Panc1 (cell line): ENCODE data around the gene TNRC6C.

Experiments
- POLR2AphosphoS5 ChIP-seq: IDR thresholded peaks from 2 replicates; pipeline ENCODE4 v1.6.1; 2012; ENCODE audit warnings: mild to moderate bottlenecking, low read depth, low read length, moderate library complexity
- SIN3A ChIP-seq: IDR thresholded peaks from 2 replicates; pipeline ENCODE4 v1.6.1; 2012; ENCODE audit warnings: low read depth, mild to moderate bottlenecking, low read length, moderate library complexity, borderline replicate concordance; ENCODE audit not compliant: insufficient read depth
- TF ChIP-seq, protein P1 (sequence below), 2 experiments: IDR thresholded peaks; 2 replicates each; pipeline ENCODE4 v1.6.1; 2011 to 2012; ENCODE audit warnings: low read depth in 2 of 2, control low read depth in 1 of 2, low read length in 1 of 2, mild to moderate bottlenecking in 1 of 2, moderate library complexity in 1 of 2; ENCODE audit not compliant: insufficient read depth in 1 of 2
- TF ChIP-seq, protein P2 (sequence below): fragments of 450-650 bp; IDR thresholded peaks from 2 replicates; pipeline ENCODE4 v1.5.1; 2017; ENCODE audit warnings: mild to moderate bottlenecking

DNA sequence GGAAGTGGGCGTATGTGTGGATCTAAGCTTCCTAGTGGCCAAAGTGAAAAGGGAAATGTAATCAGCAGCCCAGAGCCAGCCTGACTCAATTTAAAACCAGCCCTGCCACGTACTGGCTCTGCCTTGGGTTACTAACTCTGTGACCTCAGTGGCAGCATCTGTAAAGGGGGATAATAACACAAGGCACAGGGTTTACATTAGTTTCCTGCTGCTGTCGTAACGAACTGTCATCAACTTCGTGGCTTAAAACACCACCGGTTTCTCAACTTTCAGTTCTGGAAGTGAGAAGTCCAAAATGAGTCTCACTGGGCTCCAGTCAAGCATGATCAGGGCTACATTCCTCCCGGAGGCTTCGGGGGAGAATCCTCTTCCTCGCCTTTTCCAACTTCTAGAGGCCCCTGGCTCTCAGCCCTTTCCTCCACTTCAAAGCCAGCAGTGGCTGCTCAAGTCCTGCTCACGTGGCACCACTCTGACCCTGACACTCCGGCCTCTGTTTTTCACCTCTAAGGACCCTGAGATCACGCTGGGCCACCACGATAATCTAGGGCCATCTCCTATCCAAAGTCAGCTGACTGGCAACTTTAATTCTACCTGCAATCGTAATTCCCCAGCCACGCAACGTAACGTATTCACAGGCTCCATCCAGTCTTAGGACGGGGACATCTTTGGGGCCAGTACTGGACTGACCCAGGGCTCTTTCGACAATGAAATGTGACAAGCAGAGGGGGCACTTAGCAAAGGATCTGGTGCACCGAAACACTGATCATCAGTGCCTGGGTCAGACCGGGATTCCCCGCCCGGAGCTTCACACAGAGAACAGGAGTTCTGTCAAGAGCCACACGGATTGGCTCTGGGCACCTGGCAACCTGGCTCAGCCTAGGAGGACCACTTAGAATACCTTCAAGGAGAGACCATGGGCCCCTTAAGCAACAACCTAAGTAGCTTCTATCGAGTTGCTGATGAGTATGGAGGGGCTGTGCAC, 155.6 kb downstream of the TNRC6C start:
- TF ChIP-seq, protein P1, sequence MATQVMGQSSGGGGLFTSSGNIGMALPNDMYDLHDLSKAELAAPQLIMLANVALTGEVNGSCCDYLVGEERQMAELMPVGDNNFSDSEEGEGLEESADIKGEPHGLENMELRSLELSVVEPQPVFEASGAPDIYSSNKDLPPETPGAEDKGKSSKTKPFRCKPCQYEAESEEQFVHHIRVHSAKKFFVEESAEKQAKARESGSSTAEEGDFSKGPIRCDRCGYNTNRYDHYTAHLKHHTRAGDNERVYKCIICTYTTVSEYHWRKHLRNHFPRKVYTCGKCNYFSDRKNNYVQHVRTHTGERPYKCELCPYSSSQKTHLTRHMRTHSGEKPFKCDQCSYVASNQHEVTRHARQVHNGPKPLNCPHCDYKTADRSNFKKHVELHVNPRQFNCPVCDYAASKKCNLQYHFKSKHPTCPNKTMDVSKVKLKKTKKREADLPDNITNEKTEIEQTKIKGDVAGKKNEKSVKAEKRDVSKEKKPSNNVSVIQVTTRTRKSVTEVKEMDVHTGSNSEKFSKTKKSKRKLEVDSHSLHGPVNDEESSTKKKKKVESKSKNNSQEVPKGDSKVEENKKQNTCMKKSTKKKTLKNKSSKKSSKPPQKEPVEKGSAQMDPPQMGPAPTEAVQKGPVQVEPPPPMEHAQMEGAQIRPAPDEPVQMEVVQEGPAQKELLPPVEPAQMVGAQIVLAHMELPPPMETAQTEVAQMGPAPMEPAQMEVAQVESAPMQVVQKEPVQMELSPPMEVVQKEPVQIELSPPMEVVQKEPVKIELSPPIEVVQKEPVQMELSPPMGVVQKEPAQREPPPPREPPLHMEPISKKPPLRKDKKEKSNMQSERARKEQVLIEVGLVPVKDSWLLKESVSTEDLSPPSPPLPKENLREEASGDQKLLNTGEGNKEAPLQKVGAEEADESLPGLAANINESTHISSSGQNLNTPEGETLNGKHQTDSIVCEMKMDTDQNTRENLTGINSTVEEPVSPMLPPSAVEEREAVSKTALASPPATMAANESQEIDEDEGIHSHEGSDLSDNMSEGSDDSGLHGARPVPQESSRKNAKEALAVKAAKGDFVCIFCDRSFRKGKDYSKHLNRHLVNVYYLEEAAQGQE (IDR thresholded peaks at IDR 0.05; ENCODE audit: insufficient read depth in 1 of 2, low read depth in 2 of 2, low read length in 1 of 2), result no peak
- TF ChIP-seq, protein P2, sequence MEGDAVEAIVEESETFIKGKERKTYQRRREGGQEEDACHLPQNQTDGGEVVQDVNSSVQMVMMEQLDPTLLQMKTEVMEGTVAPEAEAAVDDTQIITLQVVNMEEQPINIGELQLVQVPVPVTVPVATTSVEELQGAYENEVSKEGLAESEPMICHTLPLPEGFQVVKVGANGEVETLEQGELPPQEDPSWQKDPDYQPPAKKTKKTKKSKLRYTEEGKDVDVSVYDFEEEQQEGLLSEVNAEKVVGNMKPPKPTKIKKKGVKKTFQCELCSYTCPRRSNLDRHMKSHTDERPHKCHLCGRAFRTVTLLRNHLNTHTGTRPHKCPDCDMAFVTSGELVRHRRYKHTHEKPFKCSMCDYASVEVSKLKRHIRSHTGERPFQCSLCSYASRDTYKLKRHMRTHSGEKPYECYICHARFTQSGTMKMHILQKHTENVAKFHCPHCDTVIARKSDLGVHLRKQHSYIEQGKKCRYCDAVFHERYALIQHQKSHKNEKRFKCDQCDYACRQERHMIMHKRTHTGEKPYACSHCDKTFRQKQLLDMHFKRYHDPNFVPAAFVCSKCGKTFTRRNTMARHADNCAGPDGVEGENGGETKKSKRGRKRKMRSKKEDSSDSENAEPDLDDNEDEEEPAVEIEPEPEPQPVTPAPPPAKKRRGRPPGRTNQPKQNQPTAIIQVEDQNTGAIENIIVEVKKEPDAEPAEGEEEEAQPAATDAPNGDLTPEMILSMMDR, result no peak
- TF ChIP-seq POLR2AphosphoS5 (no peak), SIN3A (no peak)
